ENCODE data around the gene ANKS1A.

DNA sequence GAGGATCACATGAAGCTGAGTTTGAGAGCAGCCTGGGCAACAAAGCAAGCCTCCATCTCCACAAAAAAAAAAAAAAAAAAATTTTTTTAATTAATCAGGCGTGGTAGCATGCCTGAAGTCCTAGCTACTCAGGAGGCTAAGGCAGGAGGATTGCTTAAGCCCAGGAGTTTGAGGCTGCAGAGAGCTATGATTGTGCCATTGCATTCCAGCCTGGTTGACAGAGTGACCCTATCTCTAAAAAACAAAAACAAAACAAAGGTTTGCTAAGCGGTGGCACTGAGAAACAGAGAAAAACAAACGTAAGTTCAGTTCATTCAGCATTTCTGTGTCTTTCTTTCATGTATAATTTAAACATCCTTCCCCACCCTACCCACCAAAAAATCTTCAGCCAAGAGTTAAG lies 78.4 kb downstream of the ANKS1A start:
- TF ChIP-seq, protein P1, sequence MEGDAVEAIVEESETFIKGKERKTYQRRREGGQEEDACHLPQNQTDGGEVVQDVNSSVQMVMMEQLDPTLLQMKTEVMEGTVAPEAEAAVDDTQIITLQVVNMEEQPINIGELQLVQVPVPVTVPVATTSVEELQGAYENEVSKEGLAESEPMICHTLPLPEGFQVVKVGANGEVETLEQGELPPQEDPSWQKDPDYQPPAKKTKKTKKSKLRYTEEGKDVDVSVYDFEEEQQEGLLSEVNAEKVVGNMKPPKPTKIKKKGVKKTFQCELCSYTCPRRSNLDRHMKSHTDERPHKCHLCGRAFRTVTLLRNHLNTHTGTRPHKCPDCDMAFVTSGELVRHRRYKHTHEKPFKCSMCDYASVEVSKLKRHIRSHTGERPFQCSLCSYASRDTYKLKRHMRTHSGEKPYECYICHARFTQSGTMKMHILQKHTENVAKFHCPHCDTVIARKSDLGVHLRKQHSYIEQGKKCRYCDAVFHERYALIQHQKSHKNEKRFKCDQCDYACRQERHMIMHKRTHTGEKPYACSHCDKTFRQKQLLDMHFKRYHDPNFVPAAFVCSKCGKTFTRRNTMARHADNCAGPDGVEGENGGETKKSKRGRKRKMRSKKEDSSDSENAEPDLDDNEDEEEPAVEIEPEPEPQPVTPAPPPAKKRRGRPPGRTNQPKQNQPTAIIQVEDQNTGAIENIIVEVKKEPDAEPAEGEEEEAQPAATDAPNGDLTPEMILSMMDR (IDR thresholded peaks at IDR 0.05; ENCODE audit: poor library complexity): no peak
- TF ChIP-seq EZH2 (IDR thresholded peaks at IDR 0.05; ENCODE audit: borderline replicate concordance) (no peak), EZH2phosphoT487 (IDR thresholded peaks at IDR 0.05; ENCODE audit: low read depth, severe bottlenecking, unreplicated experiment) (no peak)

Data from hepatocyte (in vitro differentiated cells).